ENCODE results near the gene EIF4A3. TPM values are rescaled to one million over a fixed set of nuclear protein-coding genes. Genes with fewer than 3 reads are reported as not detected.

Gene EIF4A3
- total and polyA plus RNA-seq, 10 of the 15 experiments (the other 5 are each of a cell fraction or from before 2014, with no cell fraction given) = 53.3 to 225 (median 103) TPM

DNA sequence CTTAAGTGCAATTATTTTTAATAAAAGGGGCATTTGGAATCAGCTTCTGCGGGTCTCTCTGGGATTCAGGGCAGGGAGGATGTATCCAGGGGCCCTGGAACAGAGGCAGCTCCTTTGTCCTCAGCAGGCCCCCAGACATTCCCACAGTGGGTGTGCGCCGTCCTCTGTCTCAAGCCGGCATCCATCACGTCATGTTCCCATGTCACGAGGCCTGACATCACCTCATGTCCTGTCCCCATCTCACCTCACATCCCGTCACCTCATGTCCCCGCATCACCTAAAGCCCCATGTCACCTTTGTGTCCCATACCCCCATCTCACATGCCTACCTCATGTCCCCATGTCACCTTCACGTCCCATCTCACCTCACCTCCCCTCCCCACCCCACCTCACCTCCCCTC is 27.1 kb downstream of the EIF4A3 start (continued):
- TF ChIP-seq, protein P1, sequence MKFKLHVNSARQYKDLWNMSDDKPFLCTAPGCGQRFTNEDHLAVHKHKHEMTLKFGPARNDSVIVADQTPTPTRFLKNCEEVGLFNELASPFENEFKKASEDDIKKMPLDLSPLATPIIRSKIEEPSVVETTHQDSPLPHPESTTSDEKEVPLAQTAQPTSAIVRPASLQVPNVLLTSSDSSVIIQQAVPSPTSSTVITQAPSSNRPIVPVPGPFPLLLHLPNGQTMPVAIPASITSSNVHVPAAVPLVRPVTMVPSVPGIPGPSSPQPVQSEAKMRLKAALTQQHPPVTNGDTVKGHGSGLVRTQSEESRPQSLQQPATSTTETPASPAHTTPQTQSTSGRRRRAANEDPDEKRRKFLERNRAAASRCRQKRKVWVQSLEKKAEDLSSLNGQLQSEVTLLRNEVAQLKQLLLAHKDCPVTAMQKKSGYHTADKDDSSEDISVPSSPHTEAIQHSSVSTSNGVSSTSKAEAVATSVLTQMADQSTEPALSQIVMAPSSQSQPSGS (IDR thresholded peaks at IDR 0.05; ENCODE audit: low read length) = no peak
- no peak for TF ChIP-seq RBBP5 (conservative IDR thresholded peaks at IDR 0.05)
- no peak for TF ChIP-seq DPF2 (IDR thresholded peaks at IDR 0.05)
- TF ChIP-seq NR2C1 (IDR thresholded peaks at IDR 0.05) = no peak
- TF ChIP-seq EGR1 (IDR thresholded peaks at IDR 0.05; ENCODE audit: borderline replicate concordance in 1 of 2, low read depth in 2 of 2, low read length in 2 of 2) = no peak
- TF ChIP-seq, protein P2, sequence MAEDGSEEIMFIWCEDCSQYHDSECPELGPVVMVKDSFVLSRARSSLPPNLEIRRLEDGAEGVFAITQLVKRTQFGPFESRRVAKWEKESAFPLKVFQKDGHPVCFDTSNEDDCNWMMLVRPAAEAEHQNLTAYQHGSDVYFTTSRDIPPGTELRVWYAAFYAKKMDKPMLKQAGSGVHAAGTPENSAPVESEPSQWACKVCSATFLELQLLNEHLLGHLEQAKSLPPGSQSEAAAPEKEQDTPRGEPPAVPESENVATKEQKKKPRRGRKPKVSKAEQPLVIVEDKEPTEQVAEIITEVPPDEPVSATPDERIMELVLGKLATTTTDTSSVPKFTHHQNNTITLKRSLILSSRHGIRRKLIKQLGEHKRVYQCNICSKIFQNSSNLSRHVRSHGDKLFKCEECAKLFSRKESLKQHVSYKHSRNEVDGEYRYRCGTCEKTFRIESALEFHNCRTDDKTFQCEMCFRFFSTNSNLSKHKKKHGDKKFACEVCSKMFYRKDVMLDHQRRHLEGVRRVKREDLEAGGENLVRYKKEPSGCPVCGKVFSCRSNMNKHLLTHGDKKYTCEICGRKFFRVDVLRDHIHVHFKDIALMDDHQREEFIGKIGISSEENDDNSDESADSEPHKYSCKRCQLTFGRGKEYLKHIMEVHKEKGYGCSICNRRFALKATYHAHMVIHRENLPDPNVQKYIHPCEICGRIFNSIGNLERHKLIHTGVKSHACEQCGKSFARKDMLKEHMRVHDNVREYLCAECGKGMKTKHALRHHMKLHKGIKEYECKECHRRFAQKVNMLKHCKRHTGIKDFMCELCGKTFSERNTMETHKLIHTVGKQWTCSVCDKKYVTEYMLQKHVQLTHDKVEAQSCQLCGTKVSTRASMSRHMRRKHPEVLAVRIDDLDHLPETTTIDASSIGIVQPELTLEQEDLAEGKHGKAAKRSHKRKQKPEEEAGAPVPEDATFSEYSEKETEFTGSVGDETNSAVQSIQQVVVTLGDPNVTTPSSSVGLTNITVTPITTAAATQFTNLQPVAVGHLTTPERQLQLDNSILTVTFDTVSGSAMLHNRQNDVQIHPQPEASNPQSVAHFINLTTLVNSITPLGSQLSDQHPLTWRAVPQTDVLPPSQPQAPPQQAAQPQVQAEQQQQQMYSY (CRISPR knock-in tag; IDR thresholded peaks at IDR 0.05) = no peak
- TF ChIP-seq CBFB (IDR thresholded peaks at IDR 0.05; ENCODE audit: low read depth) = no peak
- TF ChIP-seq SMAD5 (IDR thresholded peaks at IDR 0.05; ENCODE audit: low read depth) = no peak

DNA sequence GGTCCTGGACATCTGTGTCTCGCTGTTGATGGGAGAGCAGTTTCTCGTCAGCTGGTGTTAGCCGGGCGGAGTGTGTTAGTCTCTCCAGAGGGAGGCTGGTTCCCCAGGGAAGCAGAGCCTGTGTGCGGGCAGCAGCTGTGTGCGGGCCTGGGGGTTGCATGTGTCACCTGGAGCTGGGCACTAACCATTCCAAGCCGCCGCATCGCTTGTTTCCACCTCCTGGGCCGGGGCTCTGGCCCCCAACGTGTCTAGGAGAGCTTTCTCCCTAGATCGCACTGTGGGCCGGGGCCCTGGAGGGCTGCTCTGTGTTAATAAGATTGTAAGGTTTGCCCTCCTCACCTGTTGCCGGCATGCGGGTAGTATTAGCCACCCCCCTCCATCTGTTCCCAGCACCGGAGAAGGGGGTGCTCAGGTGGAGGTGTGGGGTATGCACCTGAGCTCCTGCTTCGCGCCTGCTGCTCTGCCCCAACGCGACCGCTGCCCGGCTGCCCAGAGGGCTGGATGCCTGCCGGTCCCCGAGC is 27.6 kb downstream of the EIF4A3 start:
- no peak for DNase-seq (ENCODE audit: low read depth, low spot score)
- no peak for FAIRE-seq
- no peaks in the 10 kb centered on the region for H3K4me1 ChIP-seq (ENCODE audit: control insufficient read depth, insufficient read depth, low read length)
- H3K9me3 ChIP-seq (replicated peaks; ENCODE audit: control insufficient read depth, insufficient read depth, low read length) = no peaks in the 10 kb centered on the region; the same call in 2 of the 3 replicates
- RAD21 ChIA-PET (ENCODE audit: unreplicated experiment) = no interaction called here
- H3K4me2 ChIP-seq (ENCODE audit: control insufficient read depth, insufficient read depth) = no peak overlapping the region
- H3K79me2 ChIP-seq (ENCODE audit: control insufficient read depth, insufficient read depth, low read length) = no peaks in the 10 kb centered on the region
- in situ Hi-C loops (cut with MboI) (no loop called here), intact Hi-C loops (cut with micrococcal nuclease; ENCODE audit: unreplicated experiment) (no loop called here)
- H3K27ac ChIP-seq (ENCODE audit: control insufficient read depth, insufficient read depth) = no peak overlapping the region
- POLR2A ChIA-PET = no interaction called here
- no peak overlapping the region for H3K9ac ChIP-seq (ENCODE audit: control insufficient read depth, insufficient read depth, low read length)
- WGBS (ENCODE audit: insufficient coverage, insufficient replicate concordance, low lambda C conversion rate, missing lambda C conversion rate) = 80% methylated on average over 24 of the region's 24 CpGs
- no peak overlapping the region for H2AFZ ChIP-seq (ENCODE audit: control insufficient read depth, low read depth, low read length)
- H4K20me1 ChIP-seq (ENCODE audit: control insufficient read depth, insufficient read depth) = no peaks in the 10 kb centered on the region
- CTCF ChIA-PET = interaction anchor here (0.5 kb wide), 1 partner anchor 1257 kb away, joined by 3 read pairs; no protein-coding TSS in a partner anchor
- SMC1A ChIA-PET (ENCODE audit: uncharacterized antibody, unreplicated experiment) = no interaction called here
- H3K36me3 ChIP-seq (ENCODE audit: control insufficient read depth in 2 of 2, insufficient read depth in 2 of 2, low read length in 1 of 2) = no peaks in the 10 kb centered on the region
- no peak overlapping the region for H3K4me3 ChIP-seq
- no peaks in the 10 kb centered on the region for H3K27me3 ChIP-seq (replicated peaks in 1 of 2; ENCODE audit: control insufficient read depth in 2 of 2, insufficient read depth in 2 of 2, low read length in 1 of 2)
- no TSS peak for BruUV-seq (replicated peaks)
- ATAC-seq = no peak
- no peak for TF ChIP-seq IKZF1 (conservative IDR thresholded peaks at IDR 0.05)
- no peak for TF ChIP-seq MYC (IDR thresholded peaks at IDR 0.05; ENCODE audit: insufficient read depth, insufficient read length, insufficient replicate concordance, low read length, severe bottlenecking)
- TF ChIP-seq JUNB (IDR thresholded peaks at IDR 0.05) = no peak
- TF ChIP-seq BMI1 (IDR thresholded peaks at IDR 0.05; ENCODE audit: borderline replicate concordance) = no peak
- TF ChIP-seq, protein P3, sequence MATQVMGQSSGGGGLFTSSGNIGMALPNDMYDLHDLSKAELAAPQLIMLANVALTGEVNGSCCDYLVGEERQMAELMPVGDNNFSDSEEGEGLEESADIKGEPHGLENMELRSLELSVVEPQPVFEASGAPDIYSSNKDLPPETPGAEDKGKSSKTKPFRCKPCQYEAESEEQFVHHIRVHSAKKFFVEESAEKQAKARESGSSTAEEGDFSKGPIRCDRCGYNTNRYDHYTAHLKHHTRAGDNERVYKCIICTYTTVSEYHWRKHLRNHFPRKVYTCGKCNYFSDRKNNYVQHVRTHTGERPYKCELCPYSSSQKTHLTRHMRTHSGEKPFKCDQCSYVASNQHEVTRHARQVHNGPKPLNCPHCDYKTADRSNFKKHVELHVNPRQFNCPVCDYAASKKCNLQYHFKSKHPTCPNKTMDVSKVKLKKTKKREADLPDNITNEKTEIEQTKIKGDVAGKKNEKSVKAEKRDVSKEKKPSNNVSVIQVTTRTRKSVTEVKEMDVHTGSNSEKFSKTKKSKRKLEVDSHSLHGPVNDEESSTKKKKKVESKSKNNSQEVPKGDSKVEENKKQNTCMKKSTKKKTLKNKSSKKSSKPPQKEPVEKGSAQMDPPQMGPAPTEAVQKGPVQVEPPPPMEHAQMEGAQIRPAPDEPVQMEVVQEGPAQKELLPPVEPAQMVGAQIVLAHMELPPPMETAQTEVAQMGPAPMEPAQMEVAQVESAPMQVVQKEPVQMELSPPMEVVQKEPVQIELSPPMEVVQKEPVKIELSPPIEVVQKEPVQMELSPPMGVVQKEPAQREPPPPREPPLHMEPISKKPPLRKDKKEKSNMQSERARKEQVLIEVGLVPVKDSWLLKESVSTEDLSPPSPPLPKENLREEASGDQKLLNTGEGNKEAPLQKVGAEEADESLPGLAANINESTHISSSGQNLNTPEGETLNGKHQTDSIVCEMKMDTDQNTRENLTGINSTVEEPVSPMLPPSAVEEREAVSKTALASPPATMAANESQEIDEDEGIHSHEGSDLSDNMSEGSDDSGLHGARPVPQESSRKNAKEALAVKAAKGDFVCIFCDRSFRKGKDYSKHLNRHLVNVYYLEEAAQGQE (IDR thresholded peaks at IDR 0.05; ENCODE audit: low read depth, low read length) = no peak
- TF ChIP-seq NBN (IDR thresholded peaks at IDR 0.05) = no peak
- TF ChIP-seq RELA (IDR thresholded peaks at IDR 0.05; ENCODE audit: borderline replicate concordance, partially characterized antibody) = no peak
- no peak for TF ChIP-seq SREBF2 (IDR thresholded peaks at IDR 0.05; ENCODE audit: low read length)
- no peak for TF ChIP-seq MXI1 (IDR thresholded peaks at IDR 0.05; ENCODE audit: low read depth, low read length)
